GM18526 (cell line): ENCODE results near the gene ARIH1.

Experiments used
- POLR2A ChIP-seq: IDR thresholded peaks from 3 replicates; pipeline ENCODE4 v1.6.1; 2011; ENCODE audit not compliant: insufficient read length; ENCODE audit errors: extremely low read depth

The ARIH1 gene

GRCh38 chr15:72481015-72481659 lies 7.0 kb downstream of the ARIH1 start:
- no peak for TF ChIP-seq POLR2A

- TF ChIP-seq POLR2A = no peak
Measured at GRCh38 chr15:72482275-72482674, 8.1 kb downstream of the ARIH1 start.

GRCh38 chr15:72483279-72483678 lies 9.1 kb downstream of the ARIH1 start:
- no peak for TF ChIP-seq POLR2A

GRCh38 chr15:72486144-72486543 lies 12.0 kb downstream of the ARIH1 start:
- no peak for TF ChIP-seq POLR2A

- TF ChIP-seq POLR2A = no peak
Measured at GRCh38 chr15:72487070-72487797, 13.1 kb downstream of the ARIH1 start.

- no peak for TF ChIP-seq POLR2A
Measured at GRCh38 chr15:72488558-72488957, 14.4 kb downstream of the ARIH1 start.

- TF ChIP-seq POLR2A = no peak
Measured at GRCh38 chr15:72489943-72490554, 15.9 kb downstream of the ARIH1 start.

GRCh38 chr15:72491768-72492167 lies 17.6 kb downstream of the ARIH1 start:
- TF ChIP-seq POLR2A = no peak

GRCh38 chr15:72492733-72493132 lies 18.6 kb downstream of the ARIH1 start:
- no peak for TF ChIP-seq POLR2A

- TF ChIP-seq POLR2A = no peak
Measured at GRCh38 chr15:72493220-72493619, 19.1 kb downstream of the ARIH1 start.

GRCh38 chr15:72495007-72495406 lies 20.9 kb downstream of the ARIH1 start:
- no peak for TF ChIP-seq POLR2A

GRCh38 chr15:72496783-72497182 lies 22.7 kb downstream of the ARIH1 start:
- no peak for TF ChIP-seq POLR2A

- TF ChIP-seq POLR2A = no peak
Measured at GRCh38 chr15:72497402-72497801, 23.3 kb downstream of the ARIH1 start.

GRCh38 chr15:72502220-72502809 lies 28.2 kb downstream of the ARIH1 start:
- TF ChIP-seq POLR2A = no peak

- TF ChIP-seq POLR2A = no peak
Measured at GRCh38 chr15:72503147-72503546, 29.0 kb downstream of the ARIH1 start.
